GM19025 (cell line): ENCODE measurements around the gene ZNF488.

Source experiments
- ATAC-seq: cut with Tn5 transposase; IDR thresholded peaks from one replicate; pipeline ENCODE4 v1.9.1; 2021; ENCODE audit warnings: mild to moderate bottlenecking, low read depth, moderate library complexity; ENCODE audit not compliant: unreplicated experiment

Gene ZNF488

DNA sequence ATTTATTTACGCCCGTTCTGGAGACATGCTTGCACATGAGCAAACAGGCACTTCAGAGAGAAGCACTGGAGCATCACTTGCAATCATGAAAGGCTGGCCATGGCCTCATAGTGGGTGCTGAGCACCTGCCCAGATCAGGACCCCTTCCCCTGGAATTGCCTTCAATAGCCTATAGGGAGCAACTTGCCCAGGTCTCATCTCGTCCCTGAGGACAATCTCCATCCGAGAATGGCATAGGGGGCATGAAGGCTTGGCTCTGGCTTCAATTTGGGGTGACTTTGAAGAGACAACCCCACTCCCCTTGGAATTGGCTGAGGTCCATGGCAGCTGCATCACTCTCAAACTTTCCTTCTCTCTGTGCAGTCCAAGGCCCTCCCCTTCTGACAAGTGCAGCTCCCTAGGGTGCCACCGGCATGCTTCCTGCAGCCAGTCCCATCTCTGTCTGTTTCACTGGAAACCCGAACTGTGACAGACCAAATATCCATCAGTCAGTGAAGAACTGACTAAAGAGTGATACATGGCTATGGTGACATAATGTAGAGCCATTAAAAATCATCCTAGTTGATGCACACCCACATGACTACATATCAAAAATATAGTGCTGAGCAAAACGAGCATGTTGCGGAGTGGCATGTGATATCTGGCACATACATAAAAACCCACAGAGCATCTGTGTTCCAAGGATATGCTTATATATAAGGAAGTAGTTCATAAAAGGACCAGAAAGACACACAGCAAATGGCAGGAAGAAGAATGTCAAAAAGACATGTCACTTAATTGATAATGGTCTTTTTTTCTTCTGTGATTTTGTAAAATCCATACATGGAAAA is 49.4 kb downstream of the ZNF488 start:
- no peak for ATAC-seq

- no peak for ATAC-seq
Observed at GRCh38 chr10:47333532-47333931, 50.6 kb downstream of the ZNF488 start.

- ATAC-seq = no peak
Observed at GRCh38 chr10:47332946-47333345, 51.1 kb downstream of the ZNF488 start.

GRCh38 chr10:47332371-47332770 is 51.7 kb downstream of the ZNF488 start:
- no peak for ATAC-seq

- ATAC-seq = no peak
Observed at GRCh38 chr10:47331954-47332353, 52.1 kb downstream of the ZNF488 start.

- no peak for ATAC-seq
Observed at GRCh38 chr10:47331491-47331890, 52.6 kb downstream of the ZNF488 start.

GRCh38 chr10:47330804-47331203 is 53.3 kb downstream of the ZNF488 start:
- no peak for ATAC-seq

DNA sequence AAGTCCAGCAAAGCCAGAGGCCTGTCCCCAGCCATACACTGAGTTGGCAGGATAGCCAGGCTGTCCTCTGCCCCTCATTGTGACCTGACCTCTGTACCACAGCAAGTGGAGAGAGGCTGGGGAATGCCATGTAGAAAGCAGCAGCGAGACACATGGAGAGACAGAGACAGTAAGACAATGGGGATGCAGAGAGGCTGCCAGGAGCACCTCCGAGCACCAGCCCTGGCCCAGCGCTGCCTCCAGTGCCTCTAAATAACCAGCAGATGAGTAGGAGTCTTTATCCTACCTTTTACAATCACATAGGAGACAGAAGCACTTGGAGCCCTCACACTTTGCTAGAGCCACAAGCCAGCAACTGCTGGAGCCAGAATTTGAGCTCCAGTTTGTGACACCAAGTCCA is 53.7 kb downstream of the ZNF488 start:
- ATAC-seq = no peak

DNA sequence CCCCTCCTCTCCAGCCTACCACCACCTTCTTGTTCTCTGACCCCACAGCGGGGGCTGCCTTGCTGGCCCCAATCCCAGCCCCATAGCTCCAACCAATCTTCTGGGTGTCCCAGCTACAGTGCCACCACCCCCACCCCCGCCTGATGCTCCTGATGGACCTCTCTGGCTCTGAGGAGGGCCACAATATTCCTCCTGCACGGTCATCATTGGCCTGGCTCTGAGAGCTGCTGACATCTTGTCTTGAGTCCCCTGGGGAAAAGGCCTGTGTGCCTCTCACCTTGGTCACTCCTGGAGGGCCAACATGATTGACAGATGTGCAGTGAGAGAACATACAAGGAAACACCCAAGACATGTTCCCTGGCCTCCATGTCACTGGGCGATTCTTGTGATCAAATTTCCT is 54.2 kb downstream of the ZNF488 start:
- no peak for ATAC-seq

GRCh38 chr10:47326927-47327330 is 57.2 kb downstream of the ZNF488 start:
- ATAC-seq = no peak

- no peak for ATAC-seq
Observed at GRCh38 chr10:47326306-47326926, 57.7 kb downstream of the ZNF488 start.

DNA sequence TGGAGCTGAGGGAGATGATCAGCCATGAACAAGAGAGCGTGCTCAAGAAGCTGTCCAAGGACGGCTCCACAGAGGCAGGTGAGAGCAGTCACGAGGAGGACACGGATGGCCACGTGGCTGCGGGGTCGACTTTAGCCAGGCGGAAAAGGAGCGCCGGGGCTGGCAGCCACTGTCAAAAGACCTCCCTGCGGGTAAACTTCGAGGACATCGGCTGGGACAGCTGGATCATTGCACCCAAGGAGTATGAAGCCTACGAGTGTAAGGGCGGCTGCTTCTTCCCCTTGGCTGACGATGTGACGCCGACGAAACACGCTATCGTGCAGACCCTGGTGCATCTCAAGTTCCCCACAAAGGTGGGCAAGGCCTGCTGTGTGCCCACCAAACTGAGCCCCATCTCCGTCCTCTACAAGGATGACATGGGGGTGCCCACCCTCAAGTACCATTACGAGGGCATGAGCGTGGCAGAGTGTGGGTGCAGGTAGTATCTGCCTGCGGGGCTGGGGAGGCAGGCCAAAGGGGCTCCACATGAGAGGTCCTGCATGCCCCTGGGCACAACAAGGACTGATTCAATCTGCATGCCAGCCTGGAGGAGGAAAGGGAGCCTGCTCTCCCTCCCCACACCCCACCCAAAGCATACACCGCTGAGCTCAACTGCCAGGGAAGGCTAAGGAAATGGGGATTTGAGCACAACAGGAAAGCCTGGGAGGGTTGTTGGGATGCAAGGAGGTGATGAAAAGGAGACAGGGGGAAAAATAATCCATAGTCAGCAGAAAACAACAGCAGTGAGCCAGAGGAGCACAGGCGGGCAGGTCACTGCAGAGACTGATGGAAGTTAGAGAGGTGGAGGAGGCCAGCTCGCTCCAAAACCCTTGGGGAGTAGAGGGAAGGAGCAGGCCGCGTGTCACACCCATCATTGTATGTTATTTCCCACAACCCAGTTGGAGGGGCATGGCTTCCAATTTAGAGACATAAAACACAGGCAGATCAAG is 58.5 kb downstream of the ZNF488 start:
- no peak for ATAC-seq

DNA sequence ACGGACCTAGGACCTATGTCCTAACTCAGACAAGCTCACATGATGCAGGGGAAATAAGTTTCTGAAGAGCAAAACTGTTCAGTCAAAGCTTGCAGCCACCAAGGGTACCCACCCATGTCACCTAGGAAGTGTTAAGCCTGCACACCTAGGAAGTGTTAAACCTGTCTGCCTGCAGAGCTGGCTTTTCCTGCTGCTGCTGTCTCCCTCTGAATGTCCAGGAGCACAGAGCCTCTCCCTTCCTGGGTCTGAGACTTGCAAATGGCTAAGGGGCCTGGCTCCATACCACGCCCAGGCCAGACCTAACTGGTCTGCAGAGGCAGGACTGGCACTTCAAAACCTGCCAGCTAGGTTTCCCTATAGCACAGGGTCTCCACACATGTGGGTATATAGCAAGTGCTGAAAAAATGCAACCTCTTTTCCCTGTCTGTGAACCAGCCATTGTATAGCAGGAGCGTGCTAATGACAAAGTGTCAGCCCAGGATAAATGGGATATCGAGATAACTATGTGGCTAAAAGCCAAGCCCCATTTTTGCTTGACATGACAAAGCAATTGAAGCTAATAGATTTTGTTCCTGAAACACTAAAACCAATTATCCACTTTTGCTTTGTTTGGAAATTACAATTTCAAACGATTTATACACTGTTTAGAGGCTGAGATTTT is 60.3 kb downstream of the ZNF488 start:
- no peak for ATAC-seq

- ATAC-seq = no peak
Observed at GRCh38 chr10:47323087-47323486, 61.0 kb downstream of the ZNF488 start.

GRCh38 chr10:47322300-47323061 is 61.6 kb downstream of the ZNF488 start, which contains the start of gene GDF2:
Gene GDF2, plus strand, starts transcription at chr10:47322454. Its CDS starts 215 bp downstream, at chr10:47322669.
- no peak for ATAC-seq

DNA sequence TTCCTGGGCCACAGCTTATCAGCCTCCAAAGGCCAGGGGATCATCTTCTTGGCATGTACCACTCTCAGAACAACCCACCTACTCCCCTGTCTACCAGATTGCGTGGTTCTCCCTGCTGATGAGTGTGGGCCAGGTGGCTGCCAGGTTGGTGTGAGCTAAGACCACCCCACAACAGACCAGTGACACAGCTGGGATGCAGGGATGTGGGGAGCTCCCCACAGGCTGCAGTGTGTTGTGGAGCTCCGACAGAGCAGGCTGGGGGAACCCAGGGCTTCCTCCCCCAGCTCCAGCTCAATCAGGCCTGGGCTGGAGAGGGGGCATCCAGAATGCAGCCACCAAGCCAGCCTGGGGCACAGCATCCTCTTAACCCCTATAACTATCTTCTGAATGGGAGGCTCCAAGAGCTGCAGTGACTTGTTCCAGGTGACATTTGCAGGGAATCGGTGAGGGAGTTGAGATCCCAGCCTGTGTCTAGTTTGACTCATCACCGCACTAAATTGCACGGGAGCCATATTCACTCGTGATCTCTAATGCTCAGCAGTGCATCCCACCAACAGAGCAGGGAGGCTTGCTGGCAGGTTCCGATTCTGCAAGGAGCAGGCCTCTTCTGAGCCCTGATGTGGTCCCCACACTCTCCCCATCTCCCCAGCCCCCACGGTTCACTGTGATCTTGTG is 62.4 kb downstream of the ZNF488 start:
- ATAC-seq = no peak

GRCh38 chr10:47320812-47321211 is 63.3 kb downstream of the ZNF488 start:
- no peak for ATAC-seq

GRCh38 chr10:47319784-47320183 is 64.3 kb downstream of the ZNF488 start:
- ATAC-seq = no peak

GRCh38 chr10:47318706-47319105 is 65.4 kb downstream of the ZNF488 start:
- no peak for ATAC-seq
